Upper lobe of left lung (tissue), 4 donors: ENCODE data around the gene BLID.

Experiments
- CTCF ChIP-seq, 6 experiments: fragments of 450-650 bp in 4 of 6; fragments of 200-600 bp in 2 of 6; sonication (generic) in 2 of 6; IDR thresholded peaks; one replicate each; pipeline ENCODE4 v1.5.1; 2016 to 2019; ENCODE audit warnings: antibody characterized with exemption in 6 of 6
- POLR2A ChIP-seq, 4 donors: fragments of 450-650 bp; IDR thresholded peaks; one replicate each; pipeline ENCODE4 v1.5.1; 2016 to 2017; ENCODE audit warnings: antibody characterized with exemption in 4 of 4, mild to moderate bottlenecking in 2 of 4
- POLR2AphosphoS5 ChIP-seq, 2 donors: sonication (generic); formaldehyde crosslinking; IDR thresholded peaks; one replicate each; pipeline ENCODE4 v1.5.1; 2017; ENCODE audit warnings: antibody characterized with exemption in 2 of 2

GRCh38 chr11:122146475-122146874 lies 30.5 kb upstream of the BLID start:
- TF ChIP-seq CTCF (IDR thresholded peaks at IDR 0.05) (no peak), POLR2A (IDR thresholded peaks at IDR 0.05) (no peak), POLR2AphosphoS5 (IDR thresholded peaks at IDR 0.05) (no peak)
